ENCODE measurements around the gene TTC34. TPM values are rescaled to one million over a fixed set of nuclear protein-coding genes. Genes with fewer than 3 reads are reported as not detected.

The TTC34 gene
- total RNA-seq, 1 experiment from 2014 or later, result 1.7 TPM

- H3K4me1 ChIP-seq (replicated peaks; ENCODE audit: insufficient read depth), result no peaks in the 10 kb centered on the region
- CTCF ChIA-PET, result no interaction called here
- POLR2A ChIA-PET (ENCODE audit: unreplicated experiment), result no interaction called here
- peaks cover 9% of the 10 kb centered on the region; the same call in 1 of the 2 replicates for H3F3A ChIP-seq (ENCODE audit: insufficient read depth, low read depth)
- H3K27me3 ChIP-seq (ENCODE audit: insufficient read depth, low read depth), result no peaks in the 10 kb centered on the region
- no peak for TF ChIP-seq CTCF (conservative IDR thresholded peaks at IDR 0.05)
- TF ChIP-seq EZH2 (IDR thresholded peaks at IDR 0.05; ENCODE audit: low read depth), result no peak
- H3K9me3 ChIP-seq (ENCODE audit: insufficient read depth, low read depth), result no peaks in the 10 kb centered on the region
- peak overlapping the region; percentile 82; the same call in 1 of the 2 replicates for H3K4me2 ChIP-seq
- no peak for DNase-seq
- H2AFZ ChIP-seq, result no peak overlapping the region
- no peaks in the 10 kb centered on the region for H3K9me2 ChIP-seq (ENCODE audit: insufficient read depth)
- no peaks in the 10 kb centered on the region for H4K20me1 ChIP-seq (ENCODE audit: insufficient read depth)
- no TSS peak for BruUV-seq (replicated peaks)
- H3K4me3 ChIP-seq, result no peak overlapping the region; the same call in 1 of the 2 replicates
- 0 out of 2 replicates have a peak, but pooled peaks cover 6% of the 10 kb centered on the region for H3K79me2 ChIP-seq (ENCODE audit: low read depth)
- intact Hi-C loops (cut with micrococcal nuclease; ENCODE audit: unreplicated experiment), result loop anchor here (2.0 to 10.0 kb wide), 4 partner anchors 57 to 383 kb away; partner anchors contain the start of genes PANK4 and PEX10
- no peaks in the 10 kb centered on the region for H3K36me3 ChIP-seq (ENCODE audit: low read depth)
- no peak overlapping the region for H3K27ac ChIP-seq
Measured at GRCh38 chr1:2587860-2588571, 213.5 kb downstream of the TTC34 start.

GRCh38 chr1:2587071-2587859 is 214.2 kb downstream of the TTC34 start:
- Histone ChIP-seq H2AFZ (peak overlapping the region; percentile 88), H3K9me2 (ENCODE audit: insufficient read depth) (no peaks in the 10 kb centered on the region), H3K9me3 (ENCODE audit: insufficient read depth, low read depth) (no peaks in the 10 kb centered on the region), H4K20me1 (ENCODE audit: insufficient read depth) (no peaks in the 10 kb centered on the region), H3K79me2 (ENCODE audit: low read depth) (0 out of 2 replicates have a peak, but pooled peaks cover 6% of the 10 kb centered on the region), H3K27me3 (ENCODE audit: insufficient read depth, low read depth) (no peaks in the 10 kb centered on the region), H3K4me1 (replicated peaks; ENCODE audit: insufficient read depth) (no peaks in the 10 kb centered on the region), H3K4me3 (peak overlapping the region; percentile 75), H3K27ac (no peak overlapping the region), H3F3A (ENCODE audit: insufficient read depth, low read depth) (peaks cover 9% of the 10 kb centered on the region; the same call in 1 of the 2 replicates), H3K4me2 (peak overlapping the region; percentile 82), H3K36me3 (ENCODE audit: low read depth) (no peaks in the 10 kb centered on the region)
- no TSS peak for BruUV-seq (replicated peaks)
- no peak for TF ChIP-seq CTCF (conservative IDR thresholded peaks at IDR 0.05)
- TF ChIP-seq EZH2 (IDR thresholded peaks at IDR 0.05; ENCODE audit: low read depth), result no peak
- ChIA-PET POLR2A (ENCODE audit: unreplicated experiment) (no interaction called here), CTCF (no interaction called here)
- DNase-seq, result no peak
- intact Hi-C loops (cut with micrococcal nuclease; ENCODE audit: unreplicated experiment), result loop anchor here (2.0 to 10.0 kb wide), 4 partner anchors 58 to 382 kb away; partner anchors contain the start of genes PANK4 and PEX10

All from PC-9 (cell line).